GM23248 (cell line): ENCODE measurements around the gene CHAC1.

Source experiments
- EZH2 ChIP-seq: fragments of 200-600 bp; sonication (generic); IDR thresholded peaks from 2 replicates; pipeline ENCODE4 v1.6.1; 2018; ENCODE audit warnings: antibody characterized with exemption, mild to moderate bottlenecking; ENCODE audit not compliant: insufficient read depth, poor library complexity, severe bottlenecking
- EZH2phosphoT487 ChIP-seq: fragments of 200-600 bp; sonication (generic); IDR thresholded peaks from 2 replicates; pipeline ENCODE4 v1.6.1; 2018; ENCODE audit warnings: antibody characterized with exemption, moderate library complexity, mild to moderate bottlenecking, low read depth; ENCODE audit not compliant: insufficient read depth

- no peak for TF ChIP-seq EZH2
- TF ChIP-seq EZH2phosphoT487: no peak
Observed at GRCh38 chr15:40992241-40992741, 39.0 kb downstream of the CHAC1 start.
